ENCODE data around the gene CAPG.

CAPG gene

DNA sequence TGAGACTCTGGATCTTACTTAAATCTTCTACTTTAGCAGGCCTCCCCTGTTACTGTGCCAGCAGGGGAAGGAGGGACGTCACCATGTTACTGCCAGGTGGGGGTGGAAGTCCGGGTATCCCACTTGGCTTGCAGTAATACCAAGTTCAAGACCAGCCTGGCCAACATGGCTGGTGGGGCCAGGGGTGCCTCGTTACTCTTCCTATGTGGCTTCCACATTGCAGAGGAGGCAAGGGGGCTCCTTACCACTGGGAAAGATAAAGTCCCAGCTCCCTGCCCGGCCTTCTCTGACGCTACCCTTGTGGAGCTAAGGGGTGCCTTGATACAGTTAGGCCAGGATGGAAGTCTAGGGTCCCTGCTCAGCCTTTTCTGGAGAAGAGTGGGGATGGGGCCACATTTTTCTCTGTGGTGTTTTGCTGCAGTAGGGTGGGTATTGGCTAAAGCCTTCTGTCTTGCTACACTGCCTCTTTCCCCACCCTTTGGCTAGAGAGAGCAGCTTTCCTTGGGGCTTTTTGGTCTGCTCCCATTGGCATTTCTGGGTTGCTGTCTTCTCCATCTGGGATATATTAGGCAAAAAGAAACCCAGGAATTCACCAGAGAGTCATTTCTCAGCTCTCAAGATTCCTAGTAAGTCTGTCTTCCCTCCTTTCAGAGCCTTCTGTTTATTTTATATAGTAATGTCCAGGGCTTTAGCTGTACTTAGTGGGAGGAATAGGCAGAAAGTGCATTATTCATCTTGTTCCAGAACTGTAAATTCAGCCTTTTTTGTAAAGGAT, 33.7 kb downstream of the CAPG start:
- no peak for TF ChIP-seq SCRT1 (tag by site-specific recombination; IDR thresholded peaks at IDR 0.05; ENCODE audit: borderline replicate concordance)
- TF ChIP-seq ZBTB44 (tag by site-specific recombination; IDR thresholded peaks at IDR 0.05): no peak
- no peak for TF ChIP-seq ZBTB7A (tag by site-specific recombination; IDR thresholded peaks at IDR 0.05; ENCODE audit: low read depth)
- TF ChIP-seq ZNF350 (tag by site-specific recombination; IDR thresholded peaks at IDR 0.05): no peak
- TF ChIP-seq ZNF366 (tag by site-specific recombination; conservative IDR thresholded peaks at IDR 0.05): no peak
- TF ChIP-seq, protein P1, sequence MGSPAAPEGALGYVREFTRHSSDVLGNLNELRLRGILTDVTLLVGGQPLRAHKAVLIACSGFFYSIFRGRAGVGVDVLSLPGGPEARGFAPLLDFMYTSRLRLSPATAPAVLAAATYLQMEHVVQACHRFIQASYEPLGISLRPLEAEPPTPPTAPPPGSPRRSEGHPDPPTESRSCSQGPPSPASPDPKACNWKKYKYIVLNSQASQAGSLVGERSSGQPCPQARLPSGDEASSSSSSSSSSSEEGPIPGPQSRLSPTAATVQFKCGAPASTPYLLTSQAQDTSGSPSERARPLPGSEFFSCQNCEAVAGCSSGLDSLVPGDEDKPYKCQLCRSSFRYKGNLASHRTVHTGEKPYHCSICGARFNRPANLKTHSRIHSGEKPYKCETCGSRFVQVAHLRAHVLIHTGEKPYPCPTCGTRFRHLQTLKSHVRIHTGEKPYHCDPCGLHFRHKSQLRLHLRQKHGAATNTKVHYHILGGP (tag by site-specific recombination; IDR thresholded peaks at IDR 0.05): no peak
- no peak for TF ChIP-seq ZNF704 (tag by site-specific recombination; IDR thresholded peaks at IDR 0.05)
- no peak for TF ChIP-seq WT1 (tag by site-specific recombination; IDR thresholded peaks at IDR 0.05)
- TF ChIP-seq, protein P2, sequence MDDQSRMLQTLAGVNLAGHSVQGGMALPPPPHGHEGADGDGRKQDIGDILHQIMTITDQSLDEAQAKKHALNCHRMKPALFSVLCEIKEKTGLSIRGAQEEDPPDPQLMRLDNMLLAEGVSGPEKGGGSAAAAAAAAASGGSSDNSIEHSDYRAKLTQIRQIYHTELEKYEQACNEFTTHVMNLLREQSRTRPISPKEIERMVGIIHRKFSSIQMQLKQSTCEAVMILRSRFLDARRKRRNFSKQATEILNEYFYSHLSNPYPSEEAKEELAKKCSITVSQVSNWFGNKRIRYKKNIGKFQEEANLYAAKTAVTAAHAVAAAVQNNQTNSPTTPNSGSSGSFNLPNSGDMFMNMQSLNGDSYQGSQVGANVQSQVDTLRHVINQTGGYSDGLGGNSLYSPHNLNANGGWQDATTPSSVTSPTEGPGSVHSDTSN (CRISPR knock-in tag; IDR thresholded peaks at IDR 0.05): no peak
- no peak for TF ChIP-seq ZNF664 (tag by site-specific recombination; IDR thresholded peaks at IDR 0.05)
- no peak overlapping the region for H3K27ac ChIP-seq (ENCODE audit: extremely low read depth, low read depth, low read length)
- no peaks in the 10 kb centered on the region for H3K4me1 ChIP-seq (ENCODE audit: control insufficient read depth, insufficient read depth, low read length)
- no peaks in the 10 kb centered on the region for H3K9me3 ChIP-seq (ENCODE audit: control insufficient read depth, insufficient read depth, low read depth, low read length)
- CTCF ChIA-PET: interaction anchor here (0.6 kb wide), 1 partner anchor 45 kb away, joined by 3 read pairs; no protein-coding TSS in a partner anchor
- POLR2A ChIA-PET: no interaction called here
- peaks cover 8 to 43% of the 10 kb centered on the region in 2 experiments for H3K36me3 ChIP-seq (ENCODE audit: control insufficient read depth in 2 of 2, insufficient read depth in 1 of 2, low read length in 2 of 2)
- H3K4me3 ChIP-seq (ENCODE audit: low read depth, low read length): no peak overlapping the region

GRCh38 chr2:85371045-85371444, 39.1 kb downstream of the CAPG start:
- Histone ChIP-seq H3K4me3 (ENCODE audit: low read depth, low read length) (no peak overlapping the region), H3K27ac (ENCODE audit: extremely low read depth, low read depth, low read length) (no peak overlapping the region), H3K4me1 (ENCODE audit: control insufficient read depth, insufficient read depth, low read length) (0 out of 2 replicates have a peak, but pooled peaks cover 3% of the 10 kb centered on the region), H3K9me3 (ENCODE audit: control insufficient read depth, insufficient read depth, low read depth, low read length) (no peaks in the 10 kb centered on the region), H3K36me3 (ENCODE audit: control insufficient read depth in 2 of 2, insufficient read depth in 1 of 2, low read length in 2 of 2) (peaks cover 8 to 37% of the 10 kb centered on the region in 2 experiments; a peak in 2 of 3 replicates)
- ChIA-PET CTCF (no interaction called here), POLR2A (interaction anchor here (2.5 kb wide), 1 partner anchor 17 kb away, joined by 7 read pairs; the partner anchor contains the start of genes ELMOD3 and RETSAT)
- TF ChIP-seq ZNF133 (tag by site-specific recombination; IDR thresholded peaks at IDR 0.05) (no peak), ZNF747 (tag by site-specific recombination; IDR thresholded peaks at IDR 0.05) (no peak), KLF8 (tag by site-specific recombination; IDR thresholded peaks at IDR 0.05) (no peak), GFI1B (tag by site-specific recombination; IDR thresholded peaks at IDR 0.05) (no peak), ZNF530 (tag by site-specific recombination; IDR thresholded peaks at IDR 0.05; ENCODE audit: low read depth) (no peak), ZNF214 (tag by site-specific recombination; IDR thresholded peaks at IDR 0.05; ENCODE audit: borderline replicate concordance) (no peak), ZFP69B (tag by site-specific recombination; IDR thresholded peaks at IDR 0.05) (no peak), KLF7 (tag by site-specific recombination; IDR thresholded peaks at IDR 0.05; ENCODE audit: borderline replicate concordance) (no peak), ZNF529 (tag by site-specific recombination; IDR thresholded peaks at IDR 0.05; ENCODE audit: insufficient replicate concordance) (no peak), FEZF1 (tag by site-specific recombination; IDR thresholded peaks at IDR 0.05) (no peak), ZNF560 (tag by site-specific recombination; IDR thresholded peaks at IDR 0.05; ENCODE audit: borderline replicate concordance) (no peak), YY1 (tag by site-specific recombination; IDR thresholded peaks at IDR 0.05) (no peak), ZNF488 (tag by site-specific recombination; IDR thresholded peaks at IDR 0.05) (no peak), ZBTB8A (tag by site-specific recombination; IDR thresholded peaks at IDR 0.05) (no peak), ZBTB17 (tag by site-specific recombination; IDR thresholded peaks at IDR 0.05) (no peak)
- TF ChIP-seq, protein P3, sequence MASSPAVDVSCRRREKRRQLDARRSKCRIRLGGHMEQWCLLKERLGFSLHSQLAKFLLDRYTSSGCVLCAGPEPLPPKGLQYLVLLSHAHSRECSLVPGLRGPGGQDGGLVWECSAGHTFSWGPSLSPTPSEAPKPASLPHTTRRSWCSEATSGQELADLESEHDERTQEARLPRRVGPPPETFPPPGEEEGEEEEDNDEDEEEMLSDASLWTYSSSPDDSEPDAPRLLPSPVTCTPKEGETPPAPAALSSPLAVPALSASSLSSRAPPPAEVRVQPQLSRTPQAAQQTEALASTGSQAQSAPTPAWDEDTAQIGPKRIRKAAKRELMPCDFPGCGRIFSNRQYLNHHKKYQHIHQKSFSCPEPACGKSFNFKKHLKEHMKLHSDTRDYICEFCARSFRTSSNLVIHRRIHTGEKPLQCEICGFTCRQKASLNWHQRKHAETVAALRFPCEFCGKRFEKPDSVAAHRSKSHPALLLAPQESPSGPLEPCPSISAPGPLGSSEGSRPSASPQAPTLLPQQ (tag by site-specific recombination; IDR thresholded peaks at IDR 0.05): no peak

Measured in HEK293 (cell line).